Astrocyte of the cerebellum (primary cell): ENCODE data around the gene KMT2C.
"Not testable (repeated sequence)": the region's sequence is repeated elsewhere in the genome, so short reads cannot be mapped to it uniquely, and the experiment has no call there.

Experiments
- DNase-seq: peaks from one replicate; pipeline ENCODE4 v3.0.0-alpha.2; 2011; ENCODE audit warnings: low read depth
- H3K4me3 ChIP-seq: 2 replicates; pipeline ENCODE4 v1.5.1; 2011; ENCODE audit warnings: mild to moderate bottlenecking, low read depth, low read length, moderate library complexity
- CTCF ChIP-seq: IDR thresholded peaks from 2 replicates; pipeline ENCODE4 v1.5.1; 2012; ENCODE audit warnings: low read length, low read depth, moderate library complexity, mild to moderate bottlenecking; ENCODE audit errors: missing control alignments
- in situ Hi-C: cut with HindIII; loops from 2 replicates; pipeline ENCODE4 v1.10.0; 2017; ENCODE audit warnings: low sequenced_read_pairs

KMT2C gene

GRCh38 chr7:152231089-152231488 lies 204.7 kb downstream of the KMT2C start:
- H3K4me3 ChIP-seq: no peak overlapping the region
- in situ Hi-C loops: no loop called here
- no peak for DNase-seq
- no peak for TF ChIP-seq CTCF

- H3K4me3 ChIP-seq, DNase-seq, in situ Hi-C loops: not testable (repeated sequence)
Measured at GRCh38 chr7:152219556-152219955, 216.2 kb downstream of the KMT2C start.

- DNase-seq, in situ Hi-C loops, H3K4me3 ChIP-seq: not testable (repeated sequence)
Measured at GRCh38 chr7:152208766-152209165, 227.0 kb downstream of the KMT2C start.

GRCh38 chr7:152204417-152204816 lies 231.4 kb downstream of the KMT2C start:
- DNase-seq, H3K4me3 ChIP-seq, in situ Hi-C loops: not testable (repeated sequence)

- in situ Hi-C loops: no loop called here
- no peak for DNase-seq
- no peak for TF ChIP-seq CTCF
- no peak overlapping the region for H3K4me3 ChIP-seq
Measured at GRCh38 chr7:152203095-152203494, 232.7 kb downstream of the KMT2C start.

GRCh38 chr7:152202056-152202455 lies 233.7 kb downstream of the KMT2C start:
- in situ Hi-C loops: no loop called here
- no peak for DNase-seq
- H3K4me3 ChIP-seq: no peak overlapping the region
- TF ChIP-seq CTCF: no peak

GRCh38 chr7:152200395-152200794 lies 235.4 kb downstream of the KMT2C start:
- in situ Hi-C loops: no loop called here
- H3K4me3 ChIP-seq: no peak overlapping the region
- DNase-seq: no peak
- no peak for TF ChIP-seq CTCF

GRCh38 chr7:152196391-152196790 lies 239.4 kb downstream of the KMT2C start:
- no peak for DNase-seq
- in situ Hi-C loops: loop anchor here (10.0 kb wide), 1 partner anchor 62 kb away; no protein-coding TSS in a partner anchor
- H3K4me3 ChIP-seq: no peak overlapping the region
- TF ChIP-seq CTCF: no peak
